H9 (cell line): Measurements from ENCODE around the gene SSBP3. TPM values are rescaled to one million over a fixed set of nuclear protein-coding genes. Genes with fewer than 3 reads are reported as not detected.

Experiments used
- DNase-seq: peaks from one replicate; pipeline ENCODE4 v3.0.0-alpha.2; 2017
- H2AFZ ChIP-seq: one replicate; pipeline ENCODE4 v1.6.1; 2013; ENCODE audit warnings: mild to moderate bottlenecking, low read length, control low read depth, moderate library complexity
- H2AK5ac ChIP-seq: 2 replicates; pipeline ENCODE4 v1.6.1; 2013; ENCODE audit warnings: low read length, control low read depth, mixed read lengths; ENCODE audit not compliant: insufficient read length
- H2BK120ac ChIP-seq: one replicate; pipeline ENCODE4 v1.6.1; 2013; ENCODE audit warnings: low read depth, mild to moderate bottlenecking, low read length, control low read depth, inconsistent platforms; ENCODE audit not compliant: poor library complexity, severe bottlenecking
- H2BK12ac ChIP-seq: 2 replicates; pipeline ENCODE4 v1.6.1; 2013; ENCODE audit warnings: low read length, control low read depth, mixed read lengths, low read depth; ENCODE audit not compliant: insufficient read length
- H2BK15ac ChIP-seq: 2 replicates; pipeline ENCODE4 v1.6.1; 2013; ENCODE audit warnings: low read depth, low read length, control low read depth
- H2BK20ac ChIP-seq: one replicate; pipeline ENCODE4 v1.6.1; 2013; ENCODE audit warnings: low read depth, mild to moderate bottlenecking, low read length, control low read depth, inconsistent platforms; ENCODE audit not compliant: poor library complexity, severe bottlenecking
- H2BK5ac ChIP-seq: 2 replicates; pipeline ENCODE4 v1.6.1; 2013; ENCODE audit warnings: low read length, control low read depth, mixed read lengths; ENCODE audit not compliant: insufficient read length
- H3K14ac ChIP-seq: 2 replicates; pipeline ENCODE4 v1.6.1; 2013; ENCODE audit warnings: low read length, control low read depth; ENCODE audit not compliant: insufficient read depth
- H3K18ac ChIP-seq: 2 replicates; pipeline ENCODE4 v1.6.1; 2013; ENCODE audit warnings: low read depth, mild to moderate bottlenecking, mixed read lengths, low read length, control low read depth; ENCODE audit not compliant: insufficient read length
- H3K23ac ChIP-seq: 2 replicates; pipeline ENCODE4 v1.6.1; 2013; ENCODE audit warnings: low read length, control low read depth, mixed read lengths, low read depth; ENCODE audit not compliant: insufficient read length
- H3K23me2 ChIP-seq: 2 replicates; pipeline ENCODE4 v1.6.1; 2013; ENCODE audit warnings: low read depth, mild to moderate bottlenecking, mixed read lengths, low read length, control low read depth; ENCODE audit not compliant: insufficient read length, poor library complexity, severe bottlenecking
- H3K27ac ChIP-seq: 2 replicates; pipeline ENCODE4 v1.5.1; 2013; ENCODE audit warnings: low read length, control low read depth, mixed read lengths, low read depth; ENCODE audit not compliant: insufficient read length
- H3K27me3 ChIP-seq: 2 replicates; pipeline ENCODE4 v1.6.1; 2013; ENCODE audit warnings: low read length, control low read depth, inconsistent platforms; ENCODE audit not compliant: insufficient read depth
- H3K4ac ChIP-seq: 2 replicates; pipeline ENCODE4 v1.6.1; 2013; ENCODE audit warnings: low read depth, mild to moderate bottlenecking, control low read depth, inconsistent platforms, low read length, moderate library complexity
- H3K4me1 ChIP-seq: 2 replicates; pipeline ENCODE4 v1.6.1; 2013; ENCODE audit warnings: low read length, control low read depth, inconsistent platforms; ENCODE audit not compliant: insufficient read depth
- H3K4me2 ChIP-seq: 2 replicates; pipeline ENCODE4 v1.6.1; 2013; ENCODE audit warnings: low read length, control low read depth, mixed read lengths; ENCODE audit not compliant: insufficient read length, insufficient read depth
- H3K56ac ChIP-seq: 2 replicates; pipeline ENCODE4 v1.6.1; 2013; ENCODE audit warnings: low read depth, mild to moderate bottlenecking, mixed read lengths, low read length, control low read depth; ENCODE audit not compliant: insufficient read length
- H3K79me1 ChIP-seq: 2 replicates; pipeline ENCODE4 v1.6.1; 2013; ENCODE audit warnings: low read depth, mild to moderate bottlenecking, moderate library complexity, low read length, control low read depth, inconsistent platforms; ENCODE audit not compliant: insufficient read depth, poor library complexity, severe bottlenecking
- H3K79me2 ChIP-seq: 2 replicates; pipeline ENCODE4 v1.6.1; 2013; ENCODE audit warnings: low read length, control low read depth, inconsistent platforms; ENCODE audit not compliant: insufficient read depth
- H3K9ac ChIP-seq: 2 replicates; pipeline ENCODE4 v1.6.1; 2013; ENCODE audit warnings: low read length, control low read depth, mixed read lengths; ENCODE audit not compliant: insufficient read length; ENCODE audit errors: extremely low read depth
- H3K9me3 ChIP-seq: one replicate; pipeline ENCODE4 v1.6.1; 2013; ENCODE audit warnings: low read depth, low read length, inconsistent platforms; ENCODE audit not compliant: control insufficient read depth
- H3T11ph ChIP-seq: one replicate; pipeline ENCODE4 v1.6.1; 2013; ENCODE audit warnings: mild to moderate bottlenecking, low read length, control low read depth, inconsistent platforms
- H4K20me1 ChIP-seq: one replicate; pipeline ENCODE4 v1.6.1; 2013; ENCODE audit not compliant: control insufficient read depth, insufficient read length, insufficient read depth
- H4K5ac ChIP-seq: 2 replicates; pipeline ENCODE4 v1.6.1; 2013; ENCODE audit warnings: low read depth, mild to moderate bottlenecking, mixed read lengths, low read length, control low read depth; ENCODE audit not compliant: insufficient read length
- H4K8ac ChIP-seq: replicated peaks from 2 replicates; pipeline ENCODE4 v1.6.1; 2013; ENCODE audit warnings: low read length, control low read depth, mixed read lengths, low read depth; ENCODE audit not compliant: insufficient read length
- H4K91ac ChIP-seq: 2 replicates; pipeline ENCODE4 v1.6.1; 2013; ENCODE audit warnings: low read depth, mild to moderate bottlenecking, moderate library complexity, mixed read lengths, low read length, control low read depth; ENCODE audit not compliant: insufficient read length
- H3K27ac Mint-ChIP-seq, 3 experiments: 2 replicates in 2 of 3; 3 replicates in 1 of 3; pipeline ENCODE4 v1.8.0; 2020 to 2021; ENCODE audit warnings: mixed read lengths in 3 of 3, mild to moderate bottlenecking in 1 of 3, moderate library complexity in 1 of 3
- H3K27me3 Mint-ChIP-seq: 2 replicates; pipeline ENCODE4 v1.8.0; 2021; ENCODE audit warnings: low read depth, mild to moderate bottlenecking, moderate library complexity, mixed read lengths
- H3K36me3 Mint-ChIP-seq, 3 experiments: 2 replicates in 2 of 3; 3 replicates in 1 of 3; pipeline ENCODE4 v1.8.0; 2020 to 2021; ENCODE audit warnings: low read depth in 3 of 3, mixed read lengths in 3 of 3; ENCODE audit not compliant: insufficient read depth in 1 of 3
- H3K4me1 Mint-ChIP-seq, 2 experiments: 2 replicates each; pipeline ENCODE4 v1.8.0; 2020; ENCODE audit warnings: mixed read lengths in 2 of 2
- H3K4me3 Mint-ChIP-seq, 2 experiments: 2 replicates in 1 of 2; 3 replicates in 1 of 2; pipeline ENCODE4 v1.8.0; 2020 to 2021; ENCODE audit warnings: mild to moderate bottlenecking in 2 of 2, mixed read lengths in 2 of 2, moderate library complexity in 1 of 2
- H3K9me3 Mint-ChIP-seq, 2 experiments: 2 replicates in 1 of 2; 3 replicates in 1 of 2; pipeline ENCODE4 v1.8.0; 2020; ENCODE audit warnings: mild to moderate bottlenecking in 2 of 2, mixed read lengths in 2 of 2, moderate library complexity in 1 of 2
- CTCF ChIP-seq: fragments of 200-600 bp; sonication (generic); conservative IDR thresholded peaks from 3 replicates; pipeline ENCODE4 v1.8.0; 2021; ENCODE audit warnings: antibody characterized with exemption, mild to moderate bottlenecking
- WGBS: extraction: QIAGEN DNeasy Blood & Tissue Kit; methylation state at CpG from one replicate; pipeline ENCODE4 v1.1.7; 2013; ENCODE audit warnings: missing lambda C conversion rate, low lambda C conversion rate, mixed read lengths; ENCODE audit not compliant: insufficient read length; ENCODE audit errors: extremely low coverage; 5-methylcytosine and 5-hydroxymethylcytosine counted together
- total RNA-seq: library from RNA; stranded (reverse); gene quantifications from 2 replicates; pipeline ENCODE4 v1.2.1, GENCODE V29; 2021

The SSBP3 gene
- total RNA-seq, 1 experiment from 2014 or later = 126 TPM

- H4K8ac ChIP-seq = no peak overlapping the region
- H4K91ac ChIP-seq = no peak overlapping the region
- no peak overlapping the region for H4K5ac ChIP-seq
- H2BK5ac ChIP-seq = peak overlapping the region; percentile 12
- no peak overlapping the region for H3K4me2 ChIP-seq
- H3K79me1 ChIP-seq = no peaks in the 10 kb centered on the region
- no peaks in the 10 kb centered on the region for H3K27me3 ChIP-seq
- no peak for TF ChIP-seq CTCF
- Mint-ChIP-seq H3K4me1 (peaks cover 5 to 7% of the 10 kb centered on the region in 2 experiments; a peak in 2 of 4 replicates), H3K4me3 (no peak overlapping the region), H3K27ac (peak overlapping the region in 1 of 3 experiments; percentile 44; a peak in 2 of 7 replicates), H3K36me3 (peaks cover 16 to 47% (median 32%) of the 10 kb centered on the region in 3 experiments), H3K27me3 (no peaks in the 10 kb centered on the region), H3K9me3 (no peaks in the 10 kb centered on the region)
- H2AK5ac ChIP-seq = no peak overlapping the region
- no peak overlapping the region for H3K4ac ChIP-seq
- H3T11ph ChIP-seq = no peak overlapping the region
- peaks cover under 1% of the 10 kb centered on the region for H4K20me1 ChIP-seq
- H3K23ac ChIP-seq = no peak overlapping the region
- no peak overlapping the region for H3K9ac ChIP-seq
- no peak overlapping the region for H2BK20ac ChIP-seq
- H3K23me2 ChIP-seq = no peaks in the 10 kb centered on the region
- H3K14ac ChIP-seq = no peak overlapping the region
- no peaks in the 10 kb centered on the region for H3K9me3 ChIP-seq
- no peak overlapping the region for H2BK12ac ChIP-seq
- no peak overlapping the region for H2AFZ ChIP-seq
- H3K79me2 ChIP-seq = no peaks in the 10 kb centered on the region
- H3K18ac ChIP-seq = no peak overlapping the region
- H2BK15ac ChIP-seq = no peak overlapping the region
- no peak overlapping the region for H2BK120ac ChIP-seq
- no peak overlapping the region for H3K27ac ChIP-seq
- no CpG with 5 or more reads among the region's 11 CpGs for WGBS
- H3K4me1 ChIP-seq = no peaks in the 10 kb centered on the region
- H3K56ac ChIP-seq = no peak overlapping the region
- no peak for DNase-seq
Observed at GRCh38 chr1:54247863-54248515, 158.2 kb downstream of the SSBP3 start.
